Stimulated activated naive CD8-positive, alpha-beta T cell treated with anti-CD3 and anti-CD28 coated beads, Interleukin-15, amount 100 ng/mL, for 72 hours (primary cell): Measurements from ENCODE around the gene NT5DC2.
A peak's percentile ranks its signal among the peaks of the same experiment; 100 is the strongest.

ENCODE experiments used
- ATAC-seq: fragments of 150-1000 bp; cut with Tn5 transposase; 2 replicates; pipeline ENCODE4 v1.10.0; 2021; ENCODE audit warnings: mild to moderate bottlenecking, moderate library complexity
- DNase-seq, 2 donors: peaks; one replicate each; pipeline ENCODE4 v3.0.0; 2021 to 2022
- H3K27ac Mint-ChIP-seq, 2 donors: one replicate each; pipeline ENCODE4 v1.8.0; 2022; ENCODE audit warnings: mild to moderate bottlenecking in 2 of 2, mixed read lengths in 2 of 2, moderate library complexity in 2 of 2
- H3K27me3 Mint-ChIP-seq: one replicate; pipeline ENCODE4 v1.8.0; 2022; ENCODE audit warnings: mixed read lengths
- H3K4me1 Mint-ChIP-seq: one replicate; pipeline ENCODE4 v1.8.0; 2022; ENCODE audit warnings: mild to moderate bottlenecking, mixed read lengths
- H3K4me3 Mint-ChIP-seq, 2 donors: one replicate each; pipeline ENCODE4 v1.8.0; 2022; ENCODE audit warnings: mild to moderate bottlenecking in 2 of 2, mixed read lengths in 2 of 2, moderate library complexity in 1 of 2
- H3K9me3 Mint-ChIP-seq, 2 donors: one replicate each; pipeline ENCODE4 v1.8.0; 2022; ENCODE audit warnings: mixed read lengths in 2 of 2

The NT5DC2 gene

GRCh38 chr3:52479037-52479876, 54.4 kb downstream of the NT5DC2 start:
- ATAC-seq, result no peak
- Mint-ChIP-seq H3K27me3 (no peaks in the 10 kb centered on the region), H3K4me1 (no peaks in the 10 kb centered on the region), H3K9me3 (no peaks in the 10 kb centered on the region), H3K4me3 (no peak overlapping the region), H3K27ac (peak overlapping the region in 1 of 2 donors; percentile 77)
- no peak for DNase-seq

DNA sequence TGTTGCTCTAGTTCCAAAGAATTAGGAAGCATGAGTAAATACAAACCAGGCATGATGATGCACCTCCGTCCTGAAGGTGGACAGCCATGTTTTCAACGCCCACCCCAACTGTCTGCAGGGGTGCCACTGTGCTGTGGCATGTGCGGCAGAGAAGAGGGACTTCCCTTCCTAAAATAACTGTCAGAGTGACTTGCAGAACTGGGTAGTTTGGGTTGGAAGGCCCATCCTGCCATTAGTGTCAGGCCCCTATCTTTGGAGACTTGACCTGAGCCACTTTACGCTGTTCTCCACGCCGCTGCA, 55.9 kb downstream of the NT5DC2 start:
- Mint-ChIP-seq H3K4me1 (no peaks in the 10 kb centered on the region), H3K27me3 (no peaks in the 10 kb centered on the region), H3K4me3 (no peak overlapping the region), H3K27ac (no peak overlapping the region), H3K9me3 (no peaks in the 10 kb centered on the region)
- ATAC-seq, result no peak
- no peak for DNase-seq

- DNase-seq (no peak), ATAC-seq (no peak)
- Mint-ChIP-seq H3K9me3 (no peaks in the 10 kb centered on the region), H3K27ac (no peak overlapping the region), H3K27me3 (no peaks in the 10 kb centered on the region), H3K4me1 (no peaks in the 10 kb centered on the region), H3K4me3 (no peak overlapping the region)
These were observed 56.4 kb downstream of the NT5DC2 start for GRCh38 chr3:52477076-52477795.
